Measurements from ENCODE around the gene AGXT2. TPM values are rescaled to one million over a fixed set of nuclear protein-coding genes. Genes with fewer than 3 reads are reported as not detected.

AGXT2 gene
- total RNA-seq, 4 donors from 2014 or later, result not detected

DNA sequence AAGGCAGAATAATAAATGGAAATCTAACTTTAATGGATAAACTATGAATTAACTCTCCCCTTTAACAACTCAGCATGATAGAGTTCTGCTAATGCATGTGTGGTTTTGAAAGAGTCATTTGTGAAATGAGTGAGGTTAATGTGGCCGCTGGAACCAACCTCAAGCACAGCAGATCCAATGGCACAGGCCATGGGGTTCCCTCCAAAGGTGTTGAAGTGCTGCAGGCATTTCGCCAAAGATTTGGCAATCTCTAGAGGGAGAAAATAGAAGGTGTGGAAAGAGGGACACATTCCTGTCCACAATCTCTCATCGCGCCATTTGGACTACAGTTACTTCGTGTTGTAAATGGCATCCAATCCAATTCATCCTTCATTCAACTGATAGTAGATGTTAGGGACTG, 35.0 kb downstream of the AGXT2 start:
- intact Hi-C loops (cut with DNase I; ENCODE audit: low total_unique reads), result no loop called here
- DNase-seq (ENCODE audit: low spot score in 2 of 2), result no peak
- TF ChIP-seq POLR2A (IDR thresholded peaks at IDR 0.05), result no peak
- TF ChIP-seq, protein P1, sequence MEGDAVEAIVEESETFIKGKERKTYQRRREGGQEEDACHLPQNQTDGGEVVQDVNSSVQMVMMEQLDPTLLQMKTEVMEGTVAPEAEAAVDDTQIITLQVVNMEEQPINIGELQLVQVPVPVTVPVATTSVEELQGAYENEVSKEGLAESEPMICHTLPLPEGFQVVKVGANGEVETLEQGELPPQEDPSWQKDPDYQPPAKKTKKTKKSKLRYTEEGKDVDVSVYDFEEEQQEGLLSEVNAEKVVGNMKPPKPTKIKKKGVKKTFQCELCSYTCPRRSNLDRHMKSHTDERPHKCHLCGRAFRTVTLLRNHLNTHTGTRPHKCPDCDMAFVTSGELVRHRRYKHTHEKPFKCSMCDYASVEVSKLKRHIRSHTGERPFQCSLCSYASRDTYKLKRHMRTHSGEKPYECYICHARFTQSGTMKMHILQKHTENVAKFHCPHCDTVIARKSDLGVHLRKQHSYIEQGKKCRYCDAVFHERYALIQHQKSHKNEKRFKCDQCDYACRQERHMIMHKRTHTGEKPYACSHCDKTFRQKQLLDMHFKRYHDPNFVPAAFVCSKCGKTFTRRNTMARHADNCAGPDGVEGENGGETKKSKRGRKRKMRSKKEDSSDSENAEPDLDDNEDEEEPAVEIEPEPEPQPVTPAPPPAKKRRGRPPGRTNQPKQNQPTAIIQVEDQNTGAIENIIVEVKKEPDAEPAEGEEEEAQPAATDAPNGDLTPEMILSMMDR (IDR thresholded peaks at IDR 0.05), result no peak
- WGBS, 2 donors, result 89 to 94% methylated on average over 5 of the region's 5 CpGs
- no peak overlapping the region for H3K4me3 ChIP-seq (ENCODE audit: low read depth, poor library complexity, severe bottlenecking)

DNA sequence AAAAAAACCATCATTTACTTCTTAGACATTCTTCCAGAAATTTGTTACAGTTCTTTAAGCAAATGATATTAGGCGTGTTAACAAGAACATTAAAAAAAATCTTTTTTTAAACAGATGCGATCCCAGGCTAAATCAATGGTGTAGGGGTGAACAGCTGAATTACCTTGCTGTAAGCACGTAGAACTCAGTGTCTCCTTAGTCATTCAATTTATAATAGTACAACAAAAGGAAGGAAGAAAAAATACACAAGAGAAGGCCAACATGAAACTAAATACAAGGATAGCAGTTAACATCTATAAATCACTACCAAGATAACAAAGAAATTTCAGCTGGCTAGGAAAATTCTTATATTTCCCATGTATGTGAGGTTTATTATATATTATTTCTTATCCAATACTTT, 35.4 kb downstream of the AGXT2 start:
- intact Hi-C loops (cut with DNase I; ENCODE audit: low total_unique reads), result no loop called here
- no peak for DNase-seq (ENCODE audit: low spot score in 2 of 2)
- WGBS, 2 donors, result 79 to 85% methylated on average over 3 of the region's 3 CpGs
- H3K4me3 ChIP-seq (ENCODE audit: low read depth, poor library complexity, severe bottlenecking), result no peak overlapping the region
- TF ChIP-seq, protein P1 (IDR thresholded peaks at IDR 0.05), result no peak
- TF ChIP-seq POLR2A (IDR thresholded peaks at IDR 0.05), result no peak

DNA sequence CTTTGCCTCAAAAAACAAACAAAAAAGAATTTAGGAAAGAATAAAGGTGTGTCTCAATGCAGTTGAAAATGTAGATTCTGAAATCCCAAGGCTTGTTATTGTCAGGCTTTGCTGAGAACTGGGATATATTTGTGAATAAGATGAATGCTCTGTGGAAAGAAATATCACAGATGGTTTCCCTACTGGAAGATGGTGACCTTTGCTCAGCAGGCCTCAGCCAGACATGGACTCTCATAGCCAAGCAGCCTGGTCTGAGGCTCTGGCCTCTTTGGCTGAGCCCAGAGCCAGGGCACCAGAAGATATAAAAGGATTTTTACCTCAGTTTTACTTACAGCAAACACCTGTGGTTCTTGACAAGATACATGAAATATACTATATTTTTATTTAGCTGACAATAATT, 37.1 kb downstream of the AGXT2 start:
- no peak for TF ChIP-seq POLR2A (IDR thresholded peaks at IDR 0.05)
- TF ChIP-seq, protein P1 (IDR thresholded peaks at IDR 0.05), result no peak
- no peak overlapping the region for H3K4me3 ChIP-seq (ENCODE audit: low read depth, poor library complexity, severe bottlenecking)
- no peak for DNase-seq (ENCODE audit: low spot score in 2 of 2)
- intact Hi-C loops (cut with DNase I; ENCODE audit: low total_unique reads), result no loop called here

DNA sequence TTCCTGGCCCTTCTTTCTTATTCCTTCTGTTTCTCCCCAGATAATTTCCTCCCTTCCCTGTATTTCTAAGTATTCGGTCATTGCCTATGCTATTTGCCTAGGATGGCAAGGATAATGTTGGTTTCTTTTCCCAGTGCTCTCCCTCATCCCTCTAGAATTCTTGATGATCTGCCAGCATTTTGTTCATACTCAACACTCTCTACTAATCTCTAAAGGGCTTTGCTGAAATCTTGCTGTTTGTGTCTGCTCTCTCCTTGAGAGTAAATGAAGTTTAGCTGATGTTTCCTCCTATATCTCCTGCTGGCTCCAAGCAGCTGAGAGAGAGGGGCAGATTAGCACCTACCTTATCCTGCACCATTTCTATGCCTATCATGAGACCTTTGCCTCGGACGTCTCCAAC, 38.1 kb downstream of the AGXT2 start:
- no peak for TF ChIP-seq POLR2A (IDR thresholded peaks at IDR 0.05)
- TF ChIP-seq, protein P1 (IDR thresholded peaks at IDR 0.05), result no peak
- 92 to 97% methylated on average over 3 of the region's 3 CpGs for WGBS, 2 donors
- intact Hi-C loops (cut with DNase I; ENCODE audit: low total_unique reads), result no loop called here
- DNase-seq (ENCODE audit: low spot score in 2 of 2), result no peak
- no peak overlapping the region for H3K4me3 ChIP-seq (ENCODE audit: low read depth, poor library complexity, severe bottlenecking)

DNA sequence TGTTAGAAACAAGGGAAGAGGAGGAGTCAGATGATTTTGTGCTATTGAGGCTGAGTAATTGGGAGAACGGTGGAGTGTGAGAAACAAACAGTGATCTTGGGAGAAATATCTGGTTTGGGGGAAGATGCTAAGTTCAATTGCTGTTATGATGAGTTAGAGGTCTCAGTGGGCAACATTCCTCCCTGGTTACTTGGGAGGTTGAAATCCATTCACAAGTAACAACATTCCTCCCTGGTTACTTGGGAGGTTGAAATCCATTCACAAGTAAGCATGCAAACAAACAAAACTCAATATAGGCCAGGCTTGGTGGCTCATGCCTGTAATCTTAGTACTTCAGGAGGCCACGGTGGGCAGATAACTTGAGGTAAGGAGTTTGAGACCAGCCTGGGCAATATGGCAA, 38.7 kb downstream of the AGXT2 start:
- TF ChIP-seq, protein P1 (IDR thresholded peaks at IDR 0.05), result no peak
- TF ChIP-seq POLR2A (IDR thresholded peaks at IDR 0.05), result no peak
- intact Hi-C loops (cut with DNase I; ENCODE audit: low total_unique reads), result no loop called here
- 82 to 83% methylated on average over 2 of the region's 2 CpGs for WGBS, 2 donors
- DNase-seq (ENCODE audit: low spot score in 2 of 2), result no peak
- H3K4me3 ChIP-seq (ENCODE audit: low read depth, poor library complexity, severe bottlenecking), result no peak overlapping the region

DNA sequence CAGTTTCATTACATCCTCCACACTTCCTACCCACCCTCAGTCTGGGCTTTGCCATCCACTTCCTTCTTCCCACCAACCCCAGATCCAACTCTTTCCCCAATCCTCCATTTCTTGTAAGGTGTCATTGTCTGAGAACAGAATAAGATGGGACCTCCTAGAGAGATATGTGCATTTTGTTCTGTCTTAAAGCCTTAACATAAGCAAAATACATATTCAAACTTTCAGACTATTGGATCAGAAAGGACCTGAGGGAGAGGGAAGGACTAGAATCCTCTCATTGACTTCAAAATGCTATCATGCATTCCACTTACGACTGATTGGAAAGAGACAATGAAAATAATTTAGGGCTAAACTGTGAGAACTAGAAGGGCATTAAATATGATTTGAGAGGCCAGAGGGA, 43.0 kb downstream of the AGXT2 start:
- intact Hi-C loops (cut with DNase I; ENCODE audit: low total_unique reads), result no loop called here
- no peak overlapping the region for H3K4me3 ChIP-seq (ENCODE audit: low read depth, poor library complexity, severe bottlenecking)
- no peak for DNase-seq (ENCODE audit: low spot score in 2 of 2)
- no peak for TF ChIP-seq POLR2A (IDR thresholded peaks at IDR 0.05)
- TF ChIP-seq, protein P1 (IDR thresholded peaks at IDR 0.05), result no peak
- 88 to 92% methylated on average over 1 of the region's 1 CpG for WGBS, 2 donors
